SK-N-SH (cell line): ENCODE data around the gene MAGEA8. TPM values are rescaled to one million over a fixed set of nuclear protein-coding genes. Genes with fewer than 3 reads are reported as not detected.

ENCODE experiments used
- CTCF ChIA-PET: fragments of 300-600, 350-600 bp; formaldehyde crosslinking; extraction: SDS; loops from one replicate; lab custom pipeline; 2021; lab: Yijun Ruan, JAX
- POLR2A ChIA-PET: fragments of 350-600 bp; sonication (Branson Sonifier 250); formaldehyde crosslinking; extraction: SDS; loops from one replicate; lab custom pipeline; 2020; ENCODE audit warnings: antibody characterized with exemption, inconsistent platforms; lab: Yijun Ruan, JAX
- DNase-seq: peaks from one replicate; pipeline ENCODE4 v3.0.0; 2012
- H2AFZ ChIP-seq: fragments of 200-600 bp; sonication (generic); 2 replicates; pipeline ENCODE4 v1.8.1; 2016; ENCODE audit warnings: antibody characterized with exemption, mild to moderate bottlenecking, low read depth
- H3F3A ChIP-seq: fragments of 200-600 bp; sonication (generic); replicated peaks from 2 replicates; pipeline ENCODE3; 2016; ENCODE audit warnings: antibody characterized with exemption, mild to moderate bottlenecking; ENCODE audit not compliant: insufficient read depth
- H3K27ac ChIP-seq, 2 experiments: fragments of 200-500 bp in 1 of 2; fragments of 200-600 bp in 1 of 2; sonication (Bioruptor generic) in 1 of 2; sonication (generic), shearing (Covaris generic) in 1 of 2; 2 replicates each; pipeline versions ENCODE4 v1.5.1 to v1.6.1; 2014 to 2016; ENCODE audit warnings: low read depth in 2 of 2, inconsistent platforms in 1 of 2, low read length in 1 of 2, mild to moderate bottlenecking in 1 of 2, mixed read lengths in 1 of 2
- H3K27me3 ChIP-seq: fragments of 200-600 bp; sonication (generic), shearing (Covaris generic); 2 replicates; pipeline ENCODE4 v1.6.1; 2016; ENCODE audit warnings: mixed run types; ENCODE audit not compliant: insufficient read depth
- H3K36me3 ChIP-seq, 2 experiments: fragments of 200-500 bp in 1 of 2; fragments of 200-600 bp in 1 of 2; sonication (Bioruptor generic) in 1 of 2; sonication (generic) in 1 of 2; replicated peaks in 1 of 2; 2 replicates each; pipeline versions ENCODE3 to v1.5.1; 2014 to 2016; ENCODE audit warnings: low read length in 1 of 2, mild to moderate bottlenecking in 1 of 2; ENCODE audit not compliant: insufficient read depth in 2 of 2, control insufficient read depth in 1 of 2
- H3K4me1 ChIP-seq, 2 experiments: fragments of 200-500 bp in 1 of 2; fragments of 200-600 bp in 1 of 2; sonication (Bioruptor generic) in 1 of 2; sonication (generic), shearing (Covaris generic) in 1 of 2; 2 replicates each; pipeline versions ENCODE4 v1.5.1 to v1.6.1; 2014 to 2016; ENCODE audit warnings: low read depth in 1 of 2, low read length in 1 of 2, mixed run types in 1 of 2; ENCODE audit not compliant: insufficient read depth in 2 of 2, control insufficient read depth in 1 of 2
- H3K4me2 ChIP-seq: fragments of 200-600 bp; sonication (generic), shearing (Covaris generic); 2 replicates; pipeline ENCODE4 v1.6.1; 2017; ENCODE audit warnings: mixed run types
- H3K4me3 ChIP-seq, 2 experiments: fragments of 200-500 bp in 1 of 2; fragments of 200-600 bp in 1 of 2; sonication (Bioruptor generic) in 1 of 2; sonication (generic), shearing (Covaris generic) in 1 of 2; 2 replicates each; pipeline versions ENCODE4 v1.5.1 to v1.8.1; 2014 to 2016; ENCODE audit warnings: low read depth in 2 of 2, inconsistent platforms in 1 of 2, low read length in 1 of 2, mild to moderate bottlenecking in 1 of 2, mixed read lengths in 1 of 2, moderate library complexity in 1 of 2
- H3K79me2 ChIP-seq: fragments of 200-600 bp; sonication (generic); 2 replicates; pipeline ENCODE4 v1.8.1; 2017; ENCODE audit warnings: mild to moderate bottlenecking; ENCODE audit not compliant: insufficient read depth
- H3K9ac ChIP-seq: fragments of 200-600 bp; sonication (generic); 2 replicates; pipeline ENCODE4 v1.6.1; 2017; ENCODE audit warnings: mixed run types
- H3K9me2 ChIP-seq: fragments of 200-600 bp; sonication (generic); 2 replicates; pipeline ENCODE4 v1.6.1; 2017; ENCODE audit warnings: mixed run types
- H3K9me3 ChIP-seq: fragments of 200-600 bp; sonication (generic); 2 replicates; pipeline ENCODE4 v1.6.1; 2017; ENCODE audit warnings: mixed run types, mild to moderate bottlenecking, moderate library complexity
- H4K20me1 ChIP-seq: fragments of 200-600 bp; sonication (generic); 2 replicates; pipeline ENCODE4 v1.6.1; 2017; ENCODE audit warnings: mild to moderate bottlenecking, mixed run types; ENCODE audit not compliant: insufficient read depth
- CHD2 ChIP-seq: fragments of 150-350 bp; IDR thresholded peaks from 2 replicates; pipeline ENCODE4 v1.6.1; 2018; ENCODE audit warnings: low read length; ENCODE audit not compliant: partially characterized antibody
- ELF1 ChIP-seq: IDR thresholded peaks from 2 replicates; pipeline ENCODE4 v1.4.0; 2012
- EP300 ChIP-seq, 2 experiments: IDR thresholded peaks; 2 replicates each; pipeline versions ENCODE4 v1.4.0 to v1.6.1; 2012; ENCODE audit warnings: borderline replicate concordance in 1 of 2, low read depth in 1 of 2, low read length in 1 of 2
- FOXJ3 ChIP-seq: sonication (generic); formaldehyde crosslinking; IDR thresholded peaks from 2 replicates; pipeline ENCODE4 v1.5.1; 2020; ENCODE audit warnings: mild to moderate bottlenecking, missing genetic modification reagents
- FOXM1 ChIP-seq: IDR thresholded peaks from 2 replicates; pipeline ENCODE4 v1.4.0; 2012; ENCODE audit warnings: low read depth, mild to moderate bottlenecking
- GABPA ChIP-seq: IDR thresholded peaks from 2 replicates; pipeline ENCODE4 v1.4.0; 2012; ENCODE audit warnings: low read depth, mild to moderate bottlenecking
- POLR2AphosphoS5 ChIP-seq: IDR thresholded peaks from 2 replicates; pipeline ENCODE4 v1.6.1; 2012; ENCODE audit warnings: low read depth, low read length
- RAD21 ChIP-seq: IDR thresholded peaks from 2 replicates; pipeline ENCODE4 v1.6.1; 2012; ENCODE audit warnings: mild to moderate bottlenecking, low read length
- RFX5 ChIP-seq: IDR thresholded peaks from 2 replicates; pipeline ENCODE4 v1.6.1; 2012; ENCODE audit warnings: mild to moderate bottlenecking, improper control_type of control experiment, low read length
- SIN3A ChIP-seq: IDR thresholded peaks from 2 replicates; pipeline ENCODE4 v1.6.1; 2012; ENCODE audit warnings: low read depth, mild to moderate bottlenecking, low read length, moderate library complexity, borderline replicate concordance
- SMC3 ChIP-seq: IDR thresholded peaks from 2 replicates; pipeline ENCODE4 v1.6.1; 2012; ENCODE audit warnings: low read depth, low read length, improper control_type of control experiment
- TCF12 ChIP-seq: IDR thresholded peaks from 2 replicates; pipeline ENCODE4 v1.4.0; 2012
- TEAD4 ChIP-seq: IDR thresholded peaks from 2 replicates; pipeline ENCODE4 v1.4.0; 2012; ENCODE audit warnings: mild to moderate bottlenecking, borderline replicate concordance; ENCODE audit not compliant: insufficient read depth
- WGBS: methylation state at CpG from one replicate; pipeline ENCODE4 v1.1.6; 2017; ENCODE audit warnings: low lambda C conversion rate; 5-methylcytosine and 5-hydroxymethylcytosine counted together
- polyA plus RNA-seq, 3 experiments: library from polyadenylated mRNA; depleted of rRNA; stranded (reverse); fragments of >200 nt; gene quantifications; 2 replicates each; pipeline ENCODE4 v1.2.3, GENCODE V29; 2012
- TF ChIP-seq, protein P1 (sequence below): IDR thresholded peaks from 2 replicates; pipeline ENCODE4 v1.4.0; 2012; ENCODE audit warnings: low read depth
- TF ChIP-seq, protein P2 (sequence below): IDR thresholded peaks from 2 replicates; pipeline ENCODE4; 2012
- TF ChIP-seq, protein P3 (sequence below): fragments of 150-350 bp; IDR thresholded peaks from 2 replicates; pipeline ENCODE4 v1.6.1; 2016; ENCODE audit warnings: mild to moderate bottlenecking, low read depth, low read length
- TF ChIP-seq, protein P4 (sequence below): IDR thresholded peaks from 2 replicates; pipeline ENCODE4 v1.6.1; 2012; ENCODE audit warnings: mild to moderate bottlenecking, low read depth, low read length, moderate library complexity

The MAGEA8 gene
- polyA plus RNA-seq, 1 of the 3 experiments (the other 2 are of a cell fraction) = 0.20 TPM

DNA sequence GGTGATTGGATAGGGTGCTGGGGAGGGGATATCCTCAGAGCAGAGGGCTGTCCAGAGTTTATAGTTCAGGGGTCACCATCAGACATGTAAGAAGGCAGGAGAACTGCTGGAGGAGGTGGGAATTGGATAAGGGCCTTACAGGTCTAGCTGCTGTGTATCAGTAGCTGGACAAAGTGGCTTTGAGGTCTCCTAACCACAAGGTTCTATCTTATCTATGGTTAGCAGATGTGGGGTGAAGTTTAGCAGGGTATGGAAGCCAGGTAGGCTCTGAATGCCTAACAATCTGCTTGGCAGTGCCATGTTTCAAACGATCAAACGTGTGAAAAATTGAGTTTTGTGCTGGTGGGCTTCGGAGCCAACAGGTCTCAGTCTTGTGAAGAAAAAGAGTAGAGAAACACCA, 32.1 kb upstream of the MAGEA8 start:
- Histone ChIP-seq H2AFZ (no peak overlapping the region), H3K27me3 (no peaks in the 10 kb centered on the region; the same call in 1 of the 2 replicates), H3K4me2 (no peak overlapping the region), H3F3A (no peaks in the 10 kb centered on the region), H3K27ac (no peak overlapping the region), H3K4me3 (no peak overlapping the region), H3K79me2 (no peaks in the 10 kb centered on the region), H3K36me3 (no peaks in the 10 kb centered on the region), H3K4me1 (no peaks in the 10 kb centered on the region), H3K9me2 (no peaks in the 10 kb centered on the region), H4K20me1 (no peaks in the 10 kb centered on the region), H3K9me3 (no peaks in the 10 kb centered on the region), H3K9ac (no peak overlapping the region)
- DNase-seq = no peak
- POLR2A ChIA-PET = no interaction called here
- CTCF ChIA-PET = no interaction called here
- TF ChIP-seq ELF1 (no peak), TCF12 (no peak), RFX5 (no peak), SMC3 (no peak), CHD2 (no peak), FOXM1 (no peak), RAD21 (no peak), POLR2AphosphoS5 (no peak), EP300 (IDR thresholded peaks at IDR 0.05; ENCODE audit: borderline replicate concordance in 1 of 2, low read depth in 1 of 2, low read length in 1 of 2) (no peak), SIN3A (no peak)
- TF ChIP-seq, protein P1, sequence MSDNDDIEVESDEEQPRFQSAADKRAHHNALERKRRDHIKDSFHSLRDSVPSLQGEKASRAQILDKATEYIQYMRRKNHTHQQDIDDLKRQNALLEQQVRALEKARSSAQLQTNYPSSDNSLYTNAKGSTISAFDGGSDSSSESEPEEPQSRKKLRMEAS = no peak
- WGBS = 0% methylated on average over 3 of the region's 3 CpGs

DNA sequence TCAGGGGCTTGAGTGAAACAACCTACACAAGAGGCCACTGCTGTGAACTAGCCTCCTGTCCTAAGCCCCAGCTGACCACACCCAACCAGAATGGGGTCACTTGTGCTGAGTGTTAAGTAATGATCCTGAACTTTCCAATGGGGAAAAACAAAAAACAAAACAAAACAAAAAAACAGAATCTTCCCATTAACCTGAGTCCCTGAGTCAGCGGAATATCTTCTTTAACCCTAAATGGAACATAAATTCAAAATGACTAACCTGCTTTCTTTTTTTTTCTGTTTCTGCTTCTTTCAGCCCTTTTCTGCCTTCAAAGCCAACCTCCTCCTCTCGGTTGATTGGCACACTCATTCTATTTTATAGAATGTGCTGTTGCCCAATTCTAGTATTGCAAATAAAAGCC, 31.2 kb upstream of the MAGEA8 start:
- 2% methylated on average over 2 of the region's 2 CpGs for WGBS
- H3K27me3 ChIP-seq = no peaks in the 10 kb centered on the region; the same call in 1 of the 2 replicates
- no peak overlapping the region for H2AFZ ChIP-seq
- no peak overlapping the region for H3K4me3 ChIP-seq
- no peaks in the 10 kb centered on the region for H3K9me3 ChIP-seq
- H3K9me2 ChIP-seq = no peaks in the 10 kb centered on the region
- no peak for TF ChIP-seq RFX5
- TF ChIP-seq, protein P1 = no peak
- TF ChIP-seq, protein P2, sequence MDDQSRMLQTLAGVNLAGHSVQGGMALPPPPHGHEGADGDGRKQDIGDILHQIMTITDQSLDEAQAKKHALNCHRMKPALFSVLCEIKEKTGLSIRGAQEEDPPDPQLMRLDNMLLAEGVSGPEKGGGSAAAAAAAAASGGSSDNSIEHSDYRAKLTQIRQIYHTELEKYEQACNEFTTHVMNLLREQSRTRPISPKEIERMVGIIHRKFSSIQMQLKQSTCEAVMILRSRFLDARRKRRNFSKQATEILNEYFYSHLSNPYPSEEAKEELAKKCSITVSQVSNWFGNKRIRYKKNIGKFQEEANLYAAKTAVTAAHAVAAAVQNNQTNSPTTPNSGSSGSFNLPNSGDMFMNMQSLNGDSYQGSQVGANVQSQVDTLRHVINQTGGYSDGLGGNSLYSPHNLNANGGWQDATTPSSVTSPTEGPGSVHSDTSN = no peak
- TF ChIP-seq, all 33 proteins: peak for 0
- Histone ChIP-seq H3K9ac (no peak overlapping the region), H3K4me1 (no peaks in the 10 kb centered on the region), H3K36me3 (no peaks in the 10 kb centered on the region), H3F3A (no peaks in the 10 kb centered on the region), H4K20me1 (no peaks in the 10 kb centered on the region), H3K27ac (no peak overlapping the region), H3K4me2 (no peak overlapping the region), H3K79me2 (no peaks in the 10 kb centered on the region)
- CTCF ChIA-PET = no interaction called here
- POLR2A ChIA-PET = no interaction called here
- no peak for DNase-seq

DNA sequence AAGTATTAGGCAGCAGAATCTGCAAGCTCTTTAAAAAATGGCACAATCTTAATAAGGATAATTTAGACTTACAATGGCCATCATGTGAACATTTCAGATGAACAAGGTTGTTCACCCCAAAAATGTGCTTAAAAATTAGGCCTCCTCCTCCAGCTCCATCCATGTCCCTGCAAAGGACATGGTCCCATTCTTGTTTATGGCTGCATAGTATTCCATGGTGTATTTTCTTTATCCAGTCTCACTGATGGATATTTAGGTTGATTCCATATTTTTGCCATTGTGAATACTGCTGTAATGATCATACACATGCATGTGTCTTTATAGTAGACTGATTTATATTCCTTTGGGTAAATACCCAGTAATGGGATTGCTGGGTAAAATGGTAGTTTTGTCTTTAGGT, 29.1 kb upstream of the MAGEA8 start:
- Histone ChIP-seq H3K9ac (no peak overlapping the region), H3K79me2 (no peaks in the 10 kb centered on the region), H3K4me3 (no peak overlapping the region), H3K9me3 (no peaks in the 10 kb centered on the region), H3K27me3 (no peaks in the 10 kb centered on the region; the same call in 1 of the 2 replicates), H3K9me2 (no peaks in the 10 kb centered on the region), H3K4me2 (no peak overlapping the region), H2AFZ (no peak overlapping the region), H3K36me3 (no peaks in the 10 kb centered on the region), H3K27ac (no peak overlapping the region), H3F3A (no peaks in the 10 kb centered on the region), H3K4me1 (no peaks in the 10 kb centered on the region), H4K20me1 (no peaks in the 10 kb centered on the region)
- no peak for DNase-seq
- POLR2A ChIA-PET = no interaction called here
- CTCF ChIA-PET = no interaction called here
- no peak for TF ChIP-seq FOXJ3 (CRISPR knock-in tag)
- TF ChIP-seq, protein P3, sequence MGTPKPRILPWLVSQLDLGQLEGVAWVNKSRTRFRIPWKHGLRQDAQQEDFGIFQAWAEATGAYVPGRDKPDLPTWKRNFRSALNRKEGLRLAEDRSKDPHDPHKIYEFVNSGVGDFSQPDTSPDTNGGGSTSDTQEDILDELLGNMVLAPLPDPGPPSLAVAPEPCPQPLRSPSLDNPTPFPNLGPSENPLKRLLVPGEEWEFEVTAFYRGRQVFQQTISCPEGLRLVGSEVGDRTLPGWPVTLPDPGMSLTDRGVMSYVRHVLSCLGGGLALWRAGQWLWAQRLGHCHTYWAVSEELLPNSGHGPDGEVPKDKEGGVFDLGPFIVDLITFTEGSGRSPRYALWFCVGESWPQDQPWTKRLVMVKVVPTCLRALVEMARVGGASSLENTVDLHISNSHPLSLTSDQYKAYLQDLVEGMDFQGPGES = no peak
- TF ChIP-seq, protein P2 = no peak
- no peak for TF ChIP-seq RAD21
- TF ChIP-seq GABPA = no peak
- TF ChIP-seq, protein P4, sequence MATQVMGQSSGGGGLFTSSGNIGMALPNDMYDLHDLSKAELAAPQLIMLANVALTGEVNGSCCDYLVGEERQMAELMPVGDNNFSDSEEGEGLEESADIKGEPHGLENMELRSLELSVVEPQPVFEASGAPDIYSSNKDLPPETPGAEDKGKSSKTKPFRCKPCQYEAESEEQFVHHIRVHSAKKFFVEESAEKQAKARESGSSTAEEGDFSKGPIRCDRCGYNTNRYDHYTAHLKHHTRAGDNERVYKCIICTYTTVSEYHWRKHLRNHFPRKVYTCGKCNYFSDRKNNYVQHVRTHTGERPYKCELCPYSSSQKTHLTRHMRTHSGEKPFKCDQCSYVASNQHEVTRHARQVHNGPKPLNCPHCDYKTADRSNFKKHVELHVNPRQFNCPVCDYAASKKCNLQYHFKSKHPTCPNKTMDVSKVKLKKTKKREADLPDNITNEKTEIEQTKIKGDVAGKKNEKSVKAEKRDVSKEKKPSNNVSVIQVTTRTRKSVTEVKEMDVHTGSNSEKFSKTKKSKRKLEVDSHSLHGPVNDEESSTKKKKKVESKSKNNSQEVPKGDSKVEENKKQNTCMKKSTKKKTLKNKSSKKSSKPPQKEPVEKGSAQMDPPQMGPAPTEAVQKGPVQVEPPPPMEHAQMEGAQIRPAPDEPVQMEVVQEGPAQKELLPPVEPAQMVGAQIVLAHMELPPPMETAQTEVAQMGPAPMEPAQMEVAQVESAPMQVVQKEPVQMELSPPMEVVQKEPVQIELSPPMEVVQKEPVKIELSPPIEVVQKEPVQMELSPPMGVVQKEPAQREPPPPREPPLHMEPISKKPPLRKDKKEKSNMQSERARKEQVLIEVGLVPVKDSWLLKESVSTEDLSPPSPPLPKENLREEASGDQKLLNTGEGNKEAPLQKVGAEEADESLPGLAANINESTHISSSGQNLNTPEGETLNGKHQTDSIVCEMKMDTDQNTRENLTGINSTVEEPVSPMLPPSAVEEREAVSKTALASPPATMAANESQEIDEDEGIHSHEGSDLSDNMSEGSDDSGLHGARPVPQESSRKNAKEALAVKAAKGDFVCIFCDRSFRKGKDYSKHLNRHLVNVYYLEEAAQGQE = no peak
- TF ChIP-seq TEAD4 = no peak
